Activated T-cell treated with anti-CD3 and anti-CD28 coated beads for 1 hour (primary cell): ENCODE results near the gene TMEM132C.

Source experiments
- DNase-seq: peaks from one replicate; pipeline ENCODE4 v3.0.0-alpha.2; 2020; ENCODE audit warnings: low read depth

The TMEM132C gene

DNA sequence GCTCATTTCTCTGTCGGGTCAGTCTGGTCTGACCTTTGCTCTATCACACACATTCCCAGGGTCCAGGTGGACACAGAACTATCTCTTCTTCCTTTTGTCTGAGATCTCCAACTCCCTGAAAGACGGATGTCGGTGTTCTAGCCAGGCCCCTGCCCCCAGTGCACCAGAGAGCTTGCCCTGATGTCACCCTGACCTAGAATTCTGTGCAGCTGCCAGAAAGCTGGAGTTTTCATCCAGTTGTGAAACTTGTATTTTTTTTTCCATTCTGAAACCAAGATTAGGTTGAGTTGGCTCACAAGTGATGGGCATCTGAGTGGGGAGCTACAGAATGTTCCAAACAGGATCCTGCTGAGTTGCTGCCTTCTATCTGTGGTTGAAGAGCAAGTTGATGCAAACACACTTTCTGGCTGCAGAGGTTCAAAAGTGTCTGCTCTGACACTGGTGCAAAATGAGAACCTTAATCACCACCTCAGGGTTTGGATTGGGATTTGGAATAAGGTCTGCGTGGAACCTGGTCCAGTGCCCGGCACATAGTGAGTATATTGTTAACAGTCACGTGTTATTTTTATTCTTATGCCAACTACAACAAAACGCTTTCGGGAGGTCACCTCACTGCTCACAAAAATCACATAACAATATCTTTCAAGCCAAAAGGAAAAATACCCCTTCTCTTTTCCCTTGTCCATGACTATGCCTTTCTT is 345.3 kb downstream of the TMEM132C start:
- no peak for DNase-seq

DNA sequence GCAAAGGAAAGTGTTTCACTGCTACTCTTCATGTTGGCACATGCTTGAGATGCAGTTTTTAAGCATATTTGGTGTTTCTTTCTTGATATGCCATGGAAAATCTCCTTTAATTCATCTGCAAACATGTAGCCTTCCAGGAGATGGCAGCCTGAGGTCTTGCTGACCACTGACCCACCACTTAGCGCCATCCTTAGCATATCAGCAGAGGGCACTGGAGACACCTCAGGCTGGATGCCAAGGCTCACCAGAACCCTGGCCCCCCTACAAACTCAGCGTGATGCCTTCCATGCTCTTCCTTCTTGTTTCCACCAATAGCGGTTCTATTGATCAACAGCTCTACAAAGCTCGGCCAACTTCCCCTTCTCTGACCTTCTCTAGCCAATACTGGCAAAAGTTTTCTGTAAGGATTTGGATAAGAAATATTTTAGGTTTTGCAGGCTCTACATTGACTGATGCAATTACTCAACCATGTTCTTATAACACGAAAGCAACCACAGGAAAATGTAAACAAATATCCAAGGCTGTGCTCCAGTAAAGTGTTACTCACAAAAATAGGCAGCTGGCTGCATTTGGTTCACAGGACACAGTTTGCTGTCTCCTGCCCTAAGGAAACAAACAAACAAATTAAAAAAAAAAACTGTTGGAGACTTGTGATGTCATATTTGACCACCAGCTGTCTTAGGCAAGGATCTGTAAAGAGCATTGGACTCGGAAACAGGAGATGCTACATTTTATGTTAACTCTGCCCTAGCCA is 347.0 kb downstream of the TMEM132C start:
- no peak for DNase-seq

DNA sequence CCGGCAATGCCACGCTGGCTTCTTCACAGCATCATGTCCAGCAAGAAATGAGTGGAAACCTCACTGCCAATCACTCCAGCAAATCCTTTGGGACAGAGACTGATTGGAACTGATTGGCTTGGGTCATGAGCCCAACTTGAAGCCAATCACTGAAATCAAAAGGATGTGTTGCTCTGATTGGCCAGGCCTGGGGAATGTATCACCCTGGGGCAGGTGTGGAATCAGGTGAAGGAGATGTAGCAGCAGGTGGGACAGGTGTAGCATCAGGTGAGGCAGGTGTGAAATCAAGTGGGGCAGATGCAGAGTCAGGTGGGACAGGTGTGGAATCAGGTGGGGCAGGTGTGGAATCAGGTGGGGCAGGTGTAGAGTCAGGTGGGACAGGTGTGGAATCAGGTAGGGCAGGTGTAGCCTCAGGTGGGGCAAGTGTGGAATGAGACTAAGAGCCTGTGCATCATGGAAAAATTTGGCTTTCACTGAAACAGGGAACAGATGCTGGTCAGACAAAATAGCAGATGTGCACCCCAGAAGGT is 350.4 kb downstream of the TMEM132C start:
- DNase-seq = no peak

GRCh38 chr12:128619263-128619662 is 352.3 kb downstream of the TMEM132C start:
- no peak for DNase-seq

DNA sequence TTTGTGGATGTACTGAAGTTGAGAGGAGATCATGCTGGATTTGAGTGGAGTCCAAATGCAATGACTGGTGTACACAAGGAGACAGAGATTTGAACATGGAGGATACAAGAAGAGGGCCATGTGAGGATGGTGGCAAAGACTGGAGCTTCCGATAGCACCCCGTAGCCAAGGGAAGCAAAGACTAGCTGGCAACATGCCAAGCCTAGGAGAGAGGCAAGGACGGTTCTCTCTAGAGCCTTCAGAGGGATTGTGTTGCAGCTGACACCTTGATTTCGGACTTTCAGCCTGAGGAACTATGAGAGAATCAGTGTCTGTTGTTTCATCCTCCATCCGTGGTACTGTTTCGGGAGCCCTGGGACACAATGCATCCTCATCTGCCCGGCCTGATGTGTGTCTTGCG is 354.3 kb downstream of the TMEM132C start:
- DNase-seq = no peak

DNA sequence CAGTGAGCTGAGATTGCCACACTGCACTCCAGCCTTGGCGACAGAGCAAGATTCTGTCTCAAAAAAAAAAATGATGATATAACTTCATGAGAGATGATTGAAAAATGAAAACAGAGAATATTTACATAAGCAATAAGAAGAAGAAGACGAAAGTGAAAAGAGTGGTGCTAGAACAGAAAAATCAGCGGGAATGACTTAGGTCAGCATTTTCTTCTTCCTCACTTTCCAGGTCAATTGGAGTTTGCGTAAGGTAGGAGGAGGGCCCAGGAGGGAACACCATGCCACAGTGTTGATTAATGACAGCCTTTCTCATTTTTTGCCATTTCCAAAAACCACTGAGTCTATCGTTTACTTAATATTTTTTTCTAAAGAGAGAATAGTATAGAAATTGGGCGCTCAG is 356.8 kb downstream of the TMEM132C start:
- DNase-seq = no peak

- DNase-seq = no peak
Measured at GRCh38 chr12:128626808-128627320, 359.9 kb downstream of the TMEM132C start.

DNA sequence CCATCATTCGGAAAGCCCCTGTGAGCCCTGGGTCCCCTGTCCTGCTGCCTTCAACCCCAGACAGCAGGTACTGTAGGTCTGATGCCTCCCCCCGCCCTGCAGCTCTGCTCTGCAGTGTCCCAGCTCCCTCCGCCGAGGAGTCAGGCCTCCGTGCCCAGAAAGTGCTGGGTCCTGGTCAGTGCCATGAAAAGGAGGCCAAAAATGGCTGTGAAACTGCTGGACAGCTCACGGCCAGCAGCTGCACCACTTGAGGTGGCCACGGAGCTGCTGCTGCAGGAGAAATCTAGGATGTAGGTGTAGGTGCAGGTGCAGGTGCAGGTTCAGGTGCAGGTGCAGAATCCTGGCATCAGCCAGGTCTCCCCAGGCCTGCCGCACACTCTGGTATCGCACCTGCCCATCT is 360.7 kb downstream of the TMEM132C start:
- DNase-seq = no peak

DNA sequence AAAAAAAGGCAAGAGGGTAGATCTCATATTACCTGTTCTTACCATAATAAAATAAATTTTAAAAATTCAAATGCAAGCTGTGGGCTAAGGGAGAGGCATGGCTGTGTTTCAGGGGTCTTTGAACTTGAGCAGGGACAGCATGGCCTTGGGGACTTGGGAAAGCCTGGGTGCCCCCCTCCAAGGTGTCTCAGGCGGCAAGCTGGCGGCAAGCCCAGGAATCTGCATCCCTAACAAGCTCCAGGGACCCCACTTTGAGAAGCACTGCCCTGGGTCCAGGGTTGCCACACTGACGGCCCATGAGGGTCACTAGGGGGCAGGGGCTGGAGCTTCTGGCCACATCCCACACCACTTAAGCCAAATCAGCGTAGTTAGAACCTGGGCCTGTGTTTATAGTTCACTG is 363.0 kb downstream of the TMEM132C start:
- DNase-seq = no peak

DNA sequence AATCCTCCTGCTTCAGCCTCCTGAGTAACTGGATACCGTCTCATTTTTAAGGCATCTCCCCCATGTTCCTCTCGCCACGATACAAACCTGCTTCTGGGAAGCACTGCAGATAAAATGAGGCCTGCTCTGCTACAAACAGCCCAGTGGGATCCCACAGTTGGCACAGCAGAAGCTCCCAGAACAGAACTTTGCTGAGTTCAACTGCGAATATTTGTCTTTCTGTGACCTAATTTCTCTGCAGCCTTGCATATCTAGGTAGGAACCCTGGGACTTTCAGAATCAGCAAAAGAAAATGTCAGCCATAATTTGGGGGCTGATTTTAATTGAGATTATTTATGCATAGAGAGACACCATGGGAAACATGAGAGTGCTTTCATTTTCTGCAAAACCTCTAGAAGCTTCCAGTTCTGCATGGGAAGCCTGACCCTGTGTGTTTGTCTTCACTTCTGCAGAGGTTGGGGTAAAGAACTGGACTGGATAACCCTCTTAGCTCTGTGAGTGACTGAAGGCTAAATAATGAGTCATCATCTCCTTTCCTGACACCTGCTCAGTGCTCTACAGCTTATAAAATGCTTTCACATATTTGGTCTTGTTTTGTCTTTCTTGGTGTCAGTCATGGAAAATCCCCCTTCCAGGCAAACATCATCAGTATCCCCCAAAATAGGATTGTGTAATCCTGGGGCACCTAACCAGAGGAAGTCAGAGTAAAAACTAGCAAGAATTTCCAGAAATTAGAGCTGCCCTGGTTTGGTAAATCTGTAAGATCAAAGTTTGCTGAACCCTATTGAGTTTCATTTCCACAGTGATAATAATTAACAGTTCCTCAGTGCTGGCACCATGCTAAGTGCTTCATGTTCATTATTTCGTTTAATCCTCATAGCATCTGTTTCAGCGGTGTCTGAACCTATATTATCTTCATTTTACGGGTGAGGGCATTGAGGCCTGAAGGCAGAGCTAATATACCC is 371.0 kb downstream of the TMEM132C start:
- DNase-seq = no peak

GRCh38 chr12:128639089-128639488 is 372.1 kb downstream of the TMEM132C start:
- DNase-seq = no peak

GRCh38 chr12:128643155-128643554 is 376.2 kb downstream of the TMEM132C start:
- no peak for DNase-seq

- no peak for DNase-seq
Measured at GRCh38 chr12:128644664-128645296, 377.8 kb downstream of the TMEM132C start.

DNA sequence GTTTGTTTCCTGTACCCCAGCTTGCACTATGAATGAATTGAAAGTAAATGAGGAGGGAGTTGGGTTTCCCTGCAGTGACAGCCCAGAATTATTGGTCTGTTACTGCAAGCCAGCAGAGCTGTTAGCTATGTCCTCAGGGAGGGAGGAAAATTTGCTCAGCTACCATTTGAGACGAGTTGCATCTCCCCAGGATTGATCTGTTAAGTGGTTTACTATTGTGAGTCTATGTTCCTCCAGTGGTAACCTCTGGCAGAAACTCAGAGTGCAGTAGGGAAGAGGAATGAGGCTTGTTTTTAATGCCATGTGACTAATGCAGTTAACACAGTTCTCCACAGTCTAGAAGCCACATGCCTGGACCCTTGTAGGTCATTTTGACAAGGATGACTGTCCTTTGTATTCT is 382.9 kb downstream of the TMEM132C start:
- no peak for DNase-seq

GRCh38 chr12:128652136-128652751 is 385.3 kb downstream of the TMEM132C start:
- no peak for DNase-seq

DNA sequence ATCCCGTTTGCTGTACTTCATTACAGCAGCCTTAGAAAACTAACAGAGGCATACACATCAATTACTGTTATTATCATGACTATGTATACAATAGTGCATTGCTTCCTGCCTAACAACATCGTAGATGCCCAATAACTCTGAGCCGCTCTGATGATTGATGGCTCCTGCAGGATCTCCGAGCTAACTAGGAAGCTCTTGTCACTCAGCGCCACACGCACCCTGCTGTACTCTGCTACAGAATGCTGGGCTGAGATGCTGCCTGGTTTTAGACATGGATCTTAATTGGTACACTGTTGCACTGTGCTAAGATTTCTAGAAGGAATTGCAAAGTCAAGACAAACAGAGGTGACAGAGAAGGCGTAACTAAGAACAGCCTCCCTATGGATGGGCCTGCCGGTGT is 387.5 kb downstream of the TMEM132C start:
- DNase-seq = no peak

- DNase-seq = no peak
Measured at GRCh38 chr12:128657378-128657777, 390.4 kb downstream of the TMEM132C start.

GRCh38 chr12:128660532-128661225 is 393.7 kb downstream of the TMEM132C start:
- no peak for DNase-seq

DNA sequence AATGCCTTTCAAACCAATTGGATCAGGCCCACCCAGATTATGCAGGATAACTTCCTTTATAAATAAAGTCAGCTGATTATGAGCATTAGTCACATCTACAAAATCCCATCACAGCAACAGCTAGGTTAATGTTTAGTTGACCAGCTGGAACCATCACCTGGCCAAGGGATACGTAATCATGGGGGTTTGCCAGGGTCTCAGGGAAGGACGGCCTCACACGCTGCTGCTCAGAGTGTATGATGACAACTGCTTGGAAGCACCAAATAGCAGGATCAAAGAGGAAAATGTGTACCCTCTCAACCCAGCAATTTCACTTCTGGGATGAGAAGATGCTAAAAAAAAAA is 394.2 kb downstream of the TMEM132C start:
- DNase-seq = no peak

DNA sequence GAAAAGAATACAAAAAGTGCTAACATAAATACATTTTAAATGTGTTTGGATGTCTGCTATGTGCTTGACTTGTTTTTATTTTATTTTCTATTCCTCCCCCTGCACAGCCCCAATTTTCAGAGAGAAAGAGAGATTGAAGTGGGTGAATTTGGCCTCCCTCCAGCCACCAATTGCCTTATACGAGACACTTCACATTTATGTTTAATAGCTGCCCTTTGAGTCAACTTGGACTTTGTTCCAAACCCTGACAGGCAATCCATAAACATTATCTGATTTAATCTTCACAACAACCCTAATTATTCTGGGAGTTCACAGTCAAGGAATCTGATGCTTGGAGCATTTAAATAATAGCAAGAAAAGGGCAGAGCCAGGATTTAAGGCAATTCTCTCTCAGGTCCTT is 395.1 kb downstream of the TMEM132C start:
- no peak for DNase-seq

- DNase-seq = no peak
Measured at GRCh38 chr12:128664501-128664900, 397.5 kb downstream of the TMEM132C start.
